Aorta (tissue), 5 donors: Measurements from ENCODE around the gene LRBA. TPM values are rescaled to one million over a fixed set of nuclear protein-coding genes. Genes with fewer than 3 reads are reported as not detected.

Experiments
- ATAC-seq: fragments of 200-7000 bp; cut with Tn5 transposase; one replicate; pipeline ENCODE4 v1.9.1; 2022; ENCODE audit warnings: moderate library complexity; ENCODE audit not compliant: low FRiP score
- DNase-seq, 2 donors: peaks; one replicate each; pipeline ENCODE4 v3.0.0-alpha.2; 2020
- H3K27ac ChIP-seq, 2 donors: one replicate each; pipeline ENCODE4 v1.5.1; 2013; ENCODE audit warnings: low read length in 2 of 2, mild to moderate bottlenecking in 2 of 2, moderate library complexity in 2 of 2, control low read depth in 1 of 2, inconsistent platforms in 1 of 2, low read depth in 1 of 2
- H3K27me3 ChIP-seq, 2 donors: one replicate each; pipeline ENCODE4 v1.6.1; 2013; ENCODE audit warnings: control low read depth in 1 of 2, low read length in 1 of 2, mild to moderate bottlenecking in 1 of 2, moderate library complexity in 1 of 2; ENCODE audit not compliant: insufficient read depth in 2 of 2, control insufficient read depth in 1 of 2
- H3K36me3 ChIP-seq, 2 donors: one replicate each; pipeline ENCODE4 v1.6.1; 2013; ENCODE audit warnings: control low read depth in 1 of 2, low read length in 1 of 2, mild to moderate bottlenecking in 1 of 2; ENCODE audit not compliant: insufficient read depth in 2 of 2, control insufficient read depth in 1 of 2
- H3K4me1 ChIP-seq, 2 donors: one replicate each; pipeline ENCODE4 v1.6.1; 2013; ENCODE audit warnings: low read length in 2 of 2, control low read depth in 1 of 2, mild to moderate bottlenecking in 1 of 2, moderate library complexity in 1 of 2; ENCODE audit not compliant: insufficient read depth in 2 of 2, control insufficient read depth in 1 of 2
- H3K4me3 ChIP-seq, 2 donors: one replicate each; pipeline ENCODE4 v1.5.1; 2013; ENCODE audit warnings: low read length in 2 of 2, control low read depth in 1 of 2, mild to moderate bottlenecking in 1 of 2
- H3K9me3 ChIP-seq: one replicate; pipeline ENCODE4 v1.6.1; 2013; ENCODE audit warnings: mild to moderate bottlenecking, low read length; ENCODE audit not compliant: control insufficient read depth
- WGBS, 2 donors: extraction: QIAGEN DNeasy Blood & Tissue Kit; methylation state at CpG; one replicate each; pipeline ENCODE4 v1.1.7; 2013; 5-methylcytosine and 5-hydroxymethylcytosine counted together
- intact Hi-C, 2 donors: fragments of 100-400 bp; cut with DNase I; formaldehyde crosslinking; loops; one replicate each; pipeline versions ENCODE4 v1.14.2 to v1.15.0; 2022
- polyA plus RNA-seq, 2 donors: library from polyadenylated mRNA; stranded (reverse); fragments of 200-250 nt; gene quantifications; one replicate each; pipeline ENCODE4 v1.2.3, GENCODE V29; 2013
- total RNA-seq, 2 donors: library from RNA; stranded (reverse); fragmentation: NEBNext Ultra II Directional; extraction: Animal tissue kit (Norgen Biotek cat#: 25700); gene quantifications; one replicate each; pipeline ENCODE4 v1.2.1, GENCODE V29; 2021
- donor health status: healthy with polysubstance abuse.
- donor health status: Bipolar disorder and iron deficiency.
- donor health status: DM: no; HTN: no; CAD: no.
- donor health status: DM: no; HTN: no; CAD: no.
- donor health status: DM: yes; HTN: yes; CAD: no.

The LRBA gene
- total and polyA plus RNA-seq, 4 donors, result 4.8 to 34.5 (median 15.4) TPM

GRCh38 chr4:150431221-150431620 is 583.9 kb downstream of the LRBA start:
- H3K4me3 ChIP-seq, result no peak overlapping the region
- ATAC-seq (no peak), DNase-seq (no peak)
- intact Hi-C loops, result no loop called here
- no peaks in the 10 kb centered on the region for H3K4me1 ChIP-seq
- H3K27ac ChIP-seq, result no peak overlapping the region
- H3K36me3 ChIP-seq, result no peaks in the 10 kb centered on the region
- H3K9me3 ChIP-seq, result no peaks in the 10 kb centered on the region
- H3K27me3 ChIP-seq, result no peaks in the 10 kb centered on the region

- no peaks in the 10 kb centered on the region for H3K4me1 ChIP-seq
- no peaks in the 10 kb centered on the region for H3K9me3 ChIP-seq
- ATAC-seq, result no peak
- H3K27ac ChIP-seq, result no peak overlapping the region
- H3K27me3 ChIP-seq, result no peaks in the 10 kb centered on the region
- intact Hi-C loops, result no loop called here
- no peak for DNase-seq
- 41 to 44% methylated on average over 1 of the region's 1 CpG for WGBS, 2 donors
- H3K4me3 ChIP-seq, result no peak overlapping the region
- no peaks in the 10 kb centered on the region for H3K36me3 ChIP-seq
Observed at GRCh38 chr4:150425161-150425560, 589.9 kb downstream of the LRBA start.

- Histone ChIP-seq H3K4me3 (no peak overlapping the region), H3K9me3 (no peaks in the 10 kb centered on the region), H3K4me1 (no peaks in the 10 kb centered on the region), H3K36me3 (no peaks in the 10 kb centered on the region), H3K27me3 (no peaks in the 10 kb centered on the region), H3K27ac (no peak overlapping the region)
- 95 to 96% methylated on average over 12 of the region's 12 CpGs for WGBS, 2 donors
- intact Hi-C loops, result no loop called here
- no peak for DNase-seq
- ATAC-seq, result peak; percentile 54
Observed at GRCh38 chr4:150423503-150423902, 591.6 kb downstream of the LRBA start.

- ATAC-seq (peak; percentile 7), DNase-seq (no peak)
- Histone ChIP-seq H3K4me3 (no peak overlapping the region), H3K9me3 (no peaks in the 10 kb centered on the region), H3K4me1 (no peaks in the 10 kb centered on the region), H3K36me3 (no peaks in the 10 kb centered on the region), H3K27me3 (no peaks in the 10 kb centered on the region), H3K27ac (no peak overlapping the region)
- intact Hi-C loops, result no loop called here
- 89% methylated on average over 13 of the region's 13 CpGs for WGBS, 2 donors
Observed at GRCh38 chr4:150423074-150423473, 592.0 kb downstream of the LRBA start.

GRCh38 chr4:150421612-150422011 is 593.5 kb downstream of the LRBA start:
- WGBS, 2 donors, result 72 to 88% methylated on average over 1 of the region's 1 CpG
- DNase-seq (no peak), ATAC-seq (no peak)
- Histone ChIP-seq H3K9me3 (no peaks in the 10 kb centered on the region), H3K27ac (no peak overlapping the region), H3K36me3 (no peaks in the 10 kb centered on the region), H3K27me3 (no peaks in the 10 kb centered on the region), H3K4me3 (no peak overlapping the region), H3K4me1 (no peaks in the 10 kb centered on the region)
- intact Hi-C loops, result no loop called here

GRCh38 chr4:150419939-150420338 is 595.1 kb downstream of the LRBA start:
- intact Hi-C loops, result no loop called here
- H3K27ac ChIP-seq, result no peak overlapping the region
- H3K9me3 ChIP-seq, result no peaks in the 10 kb centered on the region
- H3K4me1 ChIP-seq, result no peaks in the 10 kb centered on the region
- ATAC-seq (no peak), DNase-seq (no peak)
- H3K4me3 ChIP-seq, result no peak overlapping the region
- H3K36me3 ChIP-seq, result no peaks in the 10 kb centered on the region
- no peaks in the 10 kb centered on the region for H3K27me3 ChIP-seq
- 92 to 96% methylated on average over 4 of the region's 4 CpGs for WGBS, 2 donors

- Histone ChIP-seq H3K36me3 (no peaks in the 10 kb centered on the region), H3K4me3 (no peak overlapping the region), H3K4me1 (no peaks in the 10 kb centered on the region), H3K27ac (peak overlapping the region in 1 of 2 donors; percentile 43), H3K9me3 (no peaks in the 10 kb centered on the region), H3K27me3 (no peaks in the 10 kb centered on the region)
- intact Hi-C loops, result no loop called here
- DNase-seq, result no peak
- ATAC-seq, result no peak
- 94 to 96% methylated on average over 4 of the region's 4 CpGs for WGBS, 2 donors
Observed at GRCh38 chr4:150418757-150419410, 596.2 kb downstream of the LRBA start.

GRCh38 chr4:150415213-150415612 is 599.9 kb downstream of the LRBA start:
- WGBS, 2 donors, result 55 to 58% methylated on average over 1 of the region's 1 CpG
- H3K9me3 ChIP-seq, result no peaks in the 10 kb centered on the region
- H3K4me1 ChIP-seq, result no peaks in the 10 kb centered on the region
- no peak overlapping the region for H3K27ac ChIP-seq
- DNase-seq (no peak), ATAC-seq (no peak)
- no peak overlapping the region for H3K4me3 ChIP-seq
- no peaks in the 10 kb centered on the region for H3K36me3 ChIP-seq
- no peaks in the 10 kb centered on the region for H3K27me3 ChIP-seq
- intact Hi-C loops, result no loop called here

- intact Hi-C loops, result no loop called here
- Histone ChIP-seq H3K4me1 (no peaks in the 10 kb centered on the region), H3K27ac (no peak overlapping the region), H3K27me3 (no peaks in the 10 kb centered on the region), H3K36me3 (no peaks in the 10 kb centered on the region), H3K4me3 (no peak overlapping the region), H3K9me3 (no peaks in the 10 kb centered on the region)
- ATAC-seq (no peak), DNase-seq (no peak)
- WGBS, 2 donors, result 46 to 51% methylated on average over 4 of the region's 4 CpGs
Observed at GRCh38 chr4:150411520-150411919, 603.6 kb downstream of the LRBA start.
